ENCODE data around the gene JADE3. TPM values are rescaled to one million over a fixed set of nuclear protein-coding genes. Genes with fewer than 3 reads are reported as not detected.
A peak's percentile ranks its signal among the peaks of the same experiment; 100 is the strongest.

The JADE3 gene
- 4.7 TPM for polyA plus RNA-seq (2012; ENCODE audit: insufficient read depth, insufficient read length, low read depth)

DNA sequence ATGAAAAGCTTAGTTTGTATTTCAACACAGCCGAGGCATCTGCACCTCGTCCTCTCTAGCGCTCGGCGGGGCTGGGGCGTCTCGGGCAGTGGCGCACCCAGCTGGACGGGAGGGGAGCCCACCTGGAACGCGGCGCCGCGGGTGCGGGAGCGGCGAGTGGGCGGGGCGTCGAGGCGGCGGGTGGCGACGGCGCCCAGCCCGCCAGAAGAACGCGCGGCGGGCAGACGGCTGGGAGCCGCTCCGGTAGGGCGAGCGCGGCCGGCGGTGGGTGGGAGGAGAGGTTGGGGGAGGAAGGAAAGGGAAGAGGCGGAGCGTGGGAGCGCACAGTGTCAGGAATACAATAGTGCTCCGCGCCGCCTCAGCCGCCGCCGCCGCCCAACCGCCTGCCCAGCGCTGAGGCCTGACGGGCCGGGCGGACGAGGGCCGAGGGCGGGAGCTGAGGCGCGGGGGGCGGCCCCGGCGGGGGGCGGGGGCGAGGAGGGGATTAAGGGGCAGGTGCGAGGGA lies at the start of gene JADE3:
Gene JADE3 (plus strand): TSS at position 324 of the 505 bp plus-strand sequence. CDS start 72,474 bp downstream, outside the sequence.
- no peaks in the 10 kb centered on the region for H3K9me3 ChIP-seq
- H3K4me3 ChIP-seq (ENCODE audit: low read depth, low read length) = peak within 1 kb of the TSS; percentile 66
- DNase-seq = peak; percentile 81
- H3K4me1 ChIP-seq = no peaks in the 10 kb centered on the region
- TF ChIP-seq, protein P1, sequence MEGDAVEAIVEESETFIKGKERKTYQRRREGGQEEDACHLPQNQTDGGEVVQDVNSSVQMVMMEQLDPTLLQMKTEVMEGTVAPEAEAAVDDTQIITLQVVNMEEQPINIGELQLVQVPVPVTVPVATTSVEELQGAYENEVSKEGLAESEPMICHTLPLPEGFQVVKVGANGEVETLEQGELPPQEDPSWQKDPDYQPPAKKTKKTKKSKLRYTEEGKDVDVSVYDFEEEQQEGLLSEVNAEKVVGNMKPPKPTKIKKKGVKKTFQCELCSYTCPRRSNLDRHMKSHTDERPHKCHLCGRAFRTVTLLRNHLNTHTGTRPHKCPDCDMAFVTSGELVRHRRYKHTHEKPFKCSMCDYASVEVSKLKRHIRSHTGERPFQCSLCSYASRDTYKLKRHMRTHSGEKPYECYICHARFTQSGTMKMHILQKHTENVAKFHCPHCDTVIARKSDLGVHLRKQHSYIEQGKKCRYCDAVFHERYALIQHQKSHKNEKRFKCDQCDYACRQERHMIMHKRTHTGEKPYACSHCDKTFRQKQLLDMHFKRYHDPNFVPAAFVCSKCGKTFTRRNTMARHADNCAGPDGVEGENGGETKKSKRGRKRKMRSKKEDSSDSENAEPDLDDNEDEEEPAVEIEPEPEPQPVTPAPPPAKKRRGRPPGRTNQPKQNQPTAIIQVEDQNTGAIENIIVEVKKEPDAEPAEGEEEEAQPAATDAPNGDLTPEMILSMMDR (IDR thresholded peaks at IDR 0.05; ENCODE audit: low read depth, low read length) = no peak
- no peaks in the 10 kb centered on the region for H3K27me3 ChIP-seq
- H3K36me3 ChIP-seq = no peaks in the 10 kb centered on the region

DNA sequence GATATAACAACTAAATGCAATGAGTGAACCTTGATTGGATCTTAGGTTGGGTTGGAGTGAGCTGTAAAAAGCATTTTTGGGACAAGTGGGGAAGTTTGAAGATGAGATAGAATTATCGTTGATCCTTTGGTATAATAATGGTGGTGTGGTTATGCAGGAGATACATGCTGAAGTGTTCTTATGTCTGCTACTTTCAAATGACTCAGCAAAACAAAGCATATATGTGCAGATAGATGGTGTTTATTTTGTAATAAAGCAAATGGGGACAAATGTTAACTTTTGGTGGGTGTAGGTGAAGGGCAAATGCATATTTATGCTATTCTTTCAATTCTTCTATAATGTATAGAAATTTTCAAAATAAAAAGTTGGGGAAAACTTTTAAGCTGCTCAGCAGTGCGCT lies 49.1 kb upstream of the JADE3 start:
- no peak for DNase-seq
- Histone ChIP-seq H3K4me1 (no peaks in the 10 kb centered on the region), H3K4me3 (ENCODE audit: low read depth, low read length) (no peak overlapping the region), H3K27me3 (no peaks in the 10 kb centered on the region), H3K9me3 (no peaks in the 10 kb centered on the region), H3K36me3 (no peaks in the 10 kb centered on the region)
- TF ChIP-seq, protein P1 (IDR thresholded peaks at IDR 0.05; ENCODE audit: low read depth, low read length) = no peak

DNA sequence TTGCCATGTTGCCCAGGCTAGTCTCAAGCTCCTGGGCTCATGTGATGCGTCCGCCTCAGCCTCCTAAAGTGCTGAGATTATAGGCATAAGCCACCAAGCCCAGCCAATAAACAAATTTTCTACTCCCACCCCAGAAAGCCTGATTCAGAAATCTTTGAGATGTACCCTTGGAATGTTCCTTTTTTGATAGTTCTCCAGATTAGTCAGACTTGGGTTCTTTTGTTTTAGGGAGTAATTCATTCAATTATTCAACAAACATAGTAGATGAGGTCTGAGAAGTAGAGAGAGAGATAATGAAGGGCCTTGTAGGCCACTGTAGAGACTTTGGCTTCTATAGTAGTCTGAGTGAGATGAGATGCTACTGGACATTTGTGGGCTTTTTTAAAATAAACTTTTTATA lies 47.6 kb upstream of the JADE3 start:
- Histone ChIP-seq H3K4me1 (no peaks in the 10 kb centered on the region), H3K36me3 (no peaks in the 10 kb centered on the region), H3K4me3 (ENCODE audit: low read depth, low read length) (no peak overlapping the region), H3K27me3 (no peaks in the 10 kb centered on the region), H3K9me3 (no peaks in the 10 kb centered on the region)
- TF ChIP-seq, protein P1 (IDR thresholded peaks at IDR 0.05; ENCODE audit: low read depth, low read length) = no peak
- DNase-seq = no peak

DNA sequence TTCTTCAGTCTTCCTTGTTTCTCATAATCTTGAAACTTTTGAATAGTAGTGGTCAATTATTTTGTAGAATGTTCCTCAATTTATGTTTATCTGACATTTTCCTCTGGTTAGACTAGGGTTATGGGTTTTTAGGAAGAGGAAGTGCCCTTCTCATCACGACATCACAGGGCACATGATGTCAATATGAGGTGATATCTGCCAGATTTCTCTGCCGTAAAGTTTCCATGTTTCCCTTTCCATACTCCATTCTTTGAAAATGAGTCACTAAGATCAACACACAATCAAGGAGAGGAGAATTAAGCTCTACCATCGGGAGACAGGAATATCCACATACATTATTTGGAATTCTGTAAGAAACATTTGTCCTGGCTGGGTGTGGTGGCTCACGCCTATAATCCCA lies 46.9 kb upstream of the JADE3 start:
- Histone ChIP-seq H3K27me3 (no peaks in the 10 kb centered on the region), H3K9me3 (no peaks in the 10 kb centered on the region), H3K4me3 (ENCODE audit: low read depth, low read length) (no peak overlapping the region), H3K36me3 (no peaks in the 10 kb centered on the region), H3K4me1 (no peaks in the 10 kb centered on the region)
- no peak for DNase-seq
- TF ChIP-seq, protein P1 (IDR thresholded peaks at IDR 0.05; ENCODE audit: low read depth, low read length) = no peak

DNA sequence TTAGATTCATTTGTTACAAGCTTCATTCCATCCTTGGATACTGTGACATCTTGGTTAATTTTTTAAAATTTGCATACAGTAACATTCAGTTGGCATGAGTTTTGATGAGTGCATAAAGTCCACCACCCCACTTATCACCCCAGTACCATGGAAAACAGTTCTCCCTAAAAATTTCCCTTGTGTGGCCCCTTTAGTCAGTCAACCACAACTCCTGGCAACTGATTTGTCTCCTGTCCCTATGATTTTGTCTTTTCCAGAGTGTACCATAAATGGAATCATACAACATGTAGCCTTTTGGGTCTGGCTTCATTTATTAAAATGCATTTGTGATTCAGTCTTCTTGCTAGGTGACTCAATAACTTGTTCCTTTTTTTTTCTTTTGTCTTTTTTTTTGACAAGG lies 45.5 kb upstream of the JADE3 start:
- Histone ChIP-seq H3K9me3 (no peaks in the 10 kb centered on the region), H3K36me3 (no peaks in the 10 kb centered on the region), H3K27me3 (no peaks in the 10 kb centered on the region), H3K4me3 (ENCODE audit: low read depth, low read length) (no peak overlapping the region), H3K4me1 (no peaks in the 10 kb centered on the region)
- DNase-seq = no peak
- TF ChIP-seq, protein P1 (IDR thresholded peaks at IDR 0.05; ENCODE audit: low read depth, low read length) = no peak

DNA sequence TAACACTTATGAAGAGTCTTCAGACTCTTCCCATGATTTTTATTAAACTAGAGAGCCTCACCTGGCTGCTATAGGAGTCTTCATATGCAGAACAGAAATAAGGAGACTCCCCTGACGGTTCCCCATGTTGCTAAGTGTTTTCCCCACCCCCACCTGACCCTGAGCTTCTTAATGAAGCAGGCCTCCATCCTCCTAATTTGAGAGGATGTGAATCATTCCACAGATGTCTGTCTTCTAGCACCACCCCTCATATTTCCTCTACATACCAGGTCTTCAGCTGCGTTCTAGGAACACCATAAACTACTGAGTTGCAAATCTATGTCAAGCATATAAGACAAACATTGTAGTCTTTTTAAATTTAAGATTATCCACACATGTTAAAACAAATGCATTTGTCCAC lies 38.5 kb upstream of the JADE3 start:
- H3K9me3 ChIP-seq = no peaks in the 10 kb centered on the region
- TF ChIP-seq, protein P1 (IDR thresholded peaks at IDR 0.05; ENCODE audit: low read depth, low read length) = no peak
- H3K36me3 ChIP-seq = no peaks in the 10 kb centered on the region
- no peaks in the 10 kb centered on the region for H3K4me1 ChIP-seq
- DNase-seq = no peak
- H3K4me3 ChIP-seq (ENCODE audit: low read depth, low read length) = no peak overlapping the region
- no peaks in the 10 kb centered on the region for H3K27me3 ChIP-seq
